ENCODE results near the gene ONECUT2. TPM values are rescaled to one million over a fixed set of nuclear protein-coding genes. Genes with fewer than 3 reads are reported as not detected.

ONECUT2 gene
- total and polyA plus RNA-seq, 9 of the 15 experiments (the other 6 are each of a cell fraction or from before 2014, with no cell fraction given): 0.27 to 2.5 (median 0.83) TPM

- no peak for TF ChIP-seq NR2F6 (CRISPR knock-in tag; IDR thresholded peaks at IDR 0.05)
- no peak for TF ChIP-seq ZNF584 (CRISPR knock-in tag; IDR thresholded peaks at IDR 0.05; ENCODE audit: low read depth)
- peak; percentile 36 for TF ChIP-seq RBBP5 (IDR thresholded peaks at IDR 0.05; ENCODE audit: borderline replicate concordance, insufficient read depth, low read length, poor library complexity, severe bottlenecking)
- TF ChIP-seq, protein P1, sequence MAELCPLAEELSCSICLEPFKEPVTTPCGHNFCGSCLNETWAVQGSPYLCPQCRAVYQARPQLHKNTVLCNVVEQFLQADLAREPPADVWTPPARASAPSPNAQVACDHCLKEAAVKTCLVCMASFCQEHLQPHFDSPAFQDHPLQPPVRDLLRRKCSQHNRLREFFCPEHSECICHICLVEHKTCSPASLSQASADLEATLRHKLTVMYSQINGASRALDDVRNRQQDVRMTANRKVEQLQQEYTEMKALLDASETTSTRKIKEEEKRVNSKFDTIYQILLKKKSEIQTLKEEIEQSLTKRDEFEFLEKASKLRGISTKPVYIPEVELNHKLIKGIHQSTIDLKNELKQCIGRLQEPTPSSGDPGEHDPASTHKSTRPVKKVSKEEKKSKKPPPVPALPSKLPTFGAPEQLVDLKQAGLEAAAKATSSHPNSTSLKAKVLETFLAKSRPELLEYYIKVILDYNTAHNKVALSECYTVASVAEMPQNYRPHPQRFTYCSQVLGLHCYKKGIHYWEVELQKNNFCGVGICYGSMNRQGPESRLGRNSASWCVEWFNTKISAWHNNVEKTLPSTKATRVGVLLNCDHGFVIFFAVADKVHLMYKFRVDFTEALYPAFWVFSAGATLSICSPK (IDR thresholded peaks at IDR 0.05; ENCODE audit: borderline replicate concordance): no peak
- no peak for TF ChIP-seq FOSL1 (tag; conservative IDR thresholded peaks at IDR 0.05)
- no peak for TF ChIP-seq FOXJ3 (CRISPR knock-in tag; IDR thresholded peaks at IDR 0.05)
- no peak for TF ChIP-seq NFIX (CRISPR knock-in tag; IDR thresholded peaks at IDR 0.05; ENCODE audit: low read depth)
- no peak for TF ChIP-seq BMI1 (IDR thresholded peaks at IDR 0.05; ENCODE audit: low read length)
- no peak for TF ChIP-seq ZC3H8 (IDR thresholded peaks at IDR 0.05)
- TF ChIP-seq KLF16 (IDR thresholded peaks at IDR 0.05): no peak
- peak; percentile 53 to 56; a peak in 3 of 4 replicates for TF ChIP-seq NRF1 (conservative IDR thresholded peaks at IDR 0.05 in 1 of 2, IDR thresholded peaks at IDR 0.05 in 1 of 2)
- TF ChIP-seq TCF7 (IDR thresholded peaks at IDR 0.05; ENCODE audit: borderline replicate concordance): no peak
- TF ChIP-seq PHB (CRISPR knock-in tag; IDR thresholded peaks at IDR 0.05): no peak
- no peak for TF ChIP-seq SMC3 (conservative IDR thresholded peaks at IDR 0.05; ENCODE audit: insufficient read depth, low read depth, low read length)
- no peak for TF ChIP-seq ZNF224 (CRISPR knock-in tag; IDR thresholded peaks at IDR 0.05)
- TF ChIP-seq, protein P2, sequence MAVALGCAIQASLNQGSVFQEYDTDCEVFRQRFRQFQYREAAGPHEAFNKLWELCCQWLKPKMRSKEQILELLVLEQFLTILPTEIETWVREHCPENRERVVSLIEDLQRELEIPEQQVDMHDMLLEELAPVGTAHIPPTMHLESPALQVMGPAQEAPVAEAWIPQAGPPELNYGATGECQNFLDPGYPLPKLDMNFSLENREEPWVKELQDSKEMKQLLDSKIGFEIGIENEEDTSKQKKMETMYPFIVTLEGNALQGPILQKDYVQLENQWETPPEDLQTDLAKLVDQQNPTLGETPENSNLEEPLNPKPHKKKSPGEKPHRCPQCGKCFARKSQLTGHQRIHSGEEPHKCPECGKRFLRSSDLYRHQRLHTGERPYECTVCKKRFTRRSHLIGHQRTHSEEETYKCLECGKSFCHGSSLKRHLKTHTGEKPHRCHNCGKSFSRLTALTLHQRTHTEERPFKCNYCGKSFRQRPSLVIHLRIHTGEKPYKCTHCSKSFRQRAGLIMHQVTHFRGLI (CRISPR knock-in tag; IDR thresholded peaks at IDR 0.05): no peak
- no peak for TF ChIP-seq MEF2D (tag; conservative IDR thresholded peaks at IDR 0.05; ENCODE audit: low read depth)
- TF ChIP-seq CEBPB (tag; IDR thresholded peaks at IDR 0.05): no peak
- TF ChIP-seq DDX20 (tag; IDR thresholded peaks at IDR 0.05; ENCODE audit: low read depth): no peak
- TF ChIP-seq STAT5A (IDR thresholded peaks at IDR 0.05; ENCODE audit: borderline replicate concordance, low read length): no peak
- no peak for TF ChIP-seq SMARCE1 (IDR thresholded peaks at IDR 0.05)
- TF ChIP-seq CCNT2 (IDR thresholded peaks at IDR 0.05; ENCODE audit: borderline replicate concordance, extremely low read depth, insufficient read length, low read depth, low read length): peak; percentile 45
- no peak for TF ChIP-seq TAF1 (IDR thresholded peaks at IDR 0.05; ENCODE audit: control insufficient read depth, extremely low read depth, insufficient read depth, low read length, severe bottlenecking)
- TF ChIP-seq ZNF41 (CRISPR knock-in tag; conservative IDR thresholded peaks at IDR 0.05): no peak
Observed at GRCh38 chr18:57434536-57435494, at the start of gene ONECUT2 (continued).
